Osteocyte (in vitro differentiated cells): ENCODE results near the gene RBM48. TPM values are rescaled to one million over a fixed set of nuclear protein-coding genes. Genes with fewer than 3 reads are reported as not detected.

Source experiments
- DNase-seq: peaks from one replicate; pipeline ENCODE4 v3.0.0; 2021; ENCODE audit warnings: mixed read lengths; ENCODE audit not compliant: unreplicated experiment; ENCODE audit errors: extremely low spot score
- H3K27ac Mint-ChIP-seq: one replicate; pipeline ENCODE4 v1.8.0; 2021; ENCODE audit warnings: mild to moderate bottlenecking, mixed read lengths; ENCODE audit not compliant: unreplicated experiment
- H3K27me3 Mint-ChIP-seq: one replicate; pipeline ENCODE4 v1.8.0; 2021; ENCODE audit warnings: mixed read lengths; ENCODE audit not compliant: unreplicated experiment
- H3K36me3 Mint-ChIP-seq: one replicate; pipeline ENCODE4 v1.8.0; 2021; ENCODE audit warnings: mixed read lengths; ENCODE audit not compliant: unreplicated experiment
- H3K4me1 Mint-ChIP-seq: one replicate; pipeline ENCODE4 v1.8.0; 2021; ENCODE audit warnings: mixed read lengths; ENCODE audit not compliant: unreplicated experiment
- H3K4me3 Mint-ChIP-seq: one replicate; pipeline ENCODE4 v1.8.0; 2021; ENCODE audit warnings: mild to moderate bottlenecking, moderate library complexity, mixed read lengths; ENCODE audit not compliant: unreplicated experiment
- H3K9me3 Mint-ChIP-seq: one replicate; pipeline ENCODE4 v1.8.0; 2021; ENCODE audit warnings: mixed read lengths; ENCODE audit not compliant: unreplicated experiment
- total RNA-seq: library from RNA; stranded (reverse); gene quantifications from 2 replicates; pipeline ENCODE4 v1.2.1, GENCODE V29; 2021
- TF ChIP-seq, protein P1 (sequence below): fragments of 200-600 bp; sonication (generic); IDR thresholded peaks from 2 replicates; pipeline ENCODE4 v1.5.0; 2021; ENCODE audit warnings: antibody characterized with exemption, mild to moderate bottlenecking, moderate library complexity

RBM48 gene
- total RNA-seq, 1 donor from 2014 or later = 15.5 TPM

DNA sequence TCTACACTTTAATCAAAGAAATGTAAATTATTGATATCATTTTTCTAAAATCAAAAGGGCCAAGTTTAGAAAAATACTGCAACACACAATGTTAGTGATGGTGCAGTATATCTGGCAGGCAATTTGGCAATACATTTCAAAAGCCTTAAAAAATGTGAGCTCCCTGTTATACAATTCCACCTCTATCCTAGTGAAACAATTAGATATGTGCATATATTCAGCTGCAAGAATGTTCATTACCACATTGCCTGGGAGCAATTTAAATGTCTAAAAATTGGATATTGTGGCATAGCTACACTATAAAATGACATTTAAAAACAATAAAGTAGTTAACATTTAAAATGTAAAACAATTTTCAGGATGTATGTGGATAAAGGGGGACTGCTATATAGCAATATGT lies 40.8 kb upstream of the RBM48 start:
- no peak for DNase-seq
- Mint-ChIP-seq H3K9me3 (no peaks in the 10 kb centered on the region), H3K4me3 (no peak overlapping the region), H3K4me1 (no peaks in the 10 kb centered on the region), H3K27me3 (no peaks in the 10 kb centered on the region), H3K36me3 (peaks cover 42% of the 10 kb centered on the region), H3K27ac (no peak overlapping the region)
- TF ChIP-seq, protein P1, sequence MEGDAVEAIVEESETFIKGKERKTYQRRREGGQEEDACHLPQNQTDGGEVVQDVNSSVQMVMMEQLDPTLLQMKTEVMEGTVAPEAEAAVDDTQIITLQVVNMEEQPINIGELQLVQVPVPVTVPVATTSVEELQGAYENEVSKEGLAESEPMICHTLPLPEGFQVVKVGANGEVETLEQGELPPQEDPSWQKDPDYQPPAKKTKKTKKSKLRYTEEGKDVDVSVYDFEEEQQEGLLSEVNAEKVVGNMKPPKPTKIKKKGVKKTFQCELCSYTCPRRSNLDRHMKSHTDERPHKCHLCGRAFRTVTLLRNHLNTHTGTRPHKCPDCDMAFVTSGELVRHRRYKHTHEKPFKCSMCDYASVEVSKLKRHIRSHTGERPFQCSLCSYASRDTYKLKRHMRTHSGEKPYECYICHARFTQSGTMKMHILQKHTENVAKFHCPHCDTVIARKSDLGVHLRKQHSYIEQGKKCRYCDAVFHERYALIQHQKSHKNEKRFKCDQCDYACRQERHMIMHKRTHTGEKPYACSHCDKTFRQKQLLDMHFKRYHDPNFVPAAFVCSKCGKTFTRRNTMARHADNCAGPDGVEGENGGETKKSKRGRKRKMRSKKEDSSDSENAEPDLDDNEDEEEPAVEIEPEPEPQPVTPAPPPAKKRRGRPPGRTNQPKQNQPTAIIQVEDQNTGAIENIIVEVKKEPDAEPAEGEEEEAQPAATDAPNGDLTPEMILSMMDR = no peak

DNA sequence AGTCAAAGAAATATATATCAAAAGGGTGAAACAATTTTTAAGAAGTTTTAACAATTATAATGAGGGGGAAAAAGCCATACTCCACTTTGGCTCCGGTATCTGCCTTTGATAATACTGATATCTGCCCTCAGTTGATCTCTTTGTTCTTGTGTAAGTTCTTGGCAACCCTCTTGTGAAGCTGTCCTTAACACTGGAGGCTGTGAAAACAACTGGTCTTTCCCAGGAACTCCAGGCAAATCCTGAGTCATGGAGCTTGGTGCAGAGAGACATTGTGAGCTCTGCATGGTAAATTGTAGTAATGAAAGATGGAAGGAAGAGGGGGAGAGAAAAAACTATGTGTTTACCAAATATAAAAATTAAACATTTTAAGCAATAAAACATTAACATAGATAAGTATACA lies 39.0 kb upstream of the RBM48 start:
- Mint-ChIP-seq H3K27ac (no peak overlapping the region), H3K4me1 (no peaks in the 10 kb centered on the region), H3K4me3 (no peak overlapping the region), H3K9me3 (no peaks in the 10 kb centered on the region), H3K27me3 (no peaks in the 10 kb centered on the region), H3K36me3 (peaks cover 52% of the 10 kb centered on the region)
- TF ChIP-seq, protein P1 = no peak
- no peak for DNase-seq

DNA sequence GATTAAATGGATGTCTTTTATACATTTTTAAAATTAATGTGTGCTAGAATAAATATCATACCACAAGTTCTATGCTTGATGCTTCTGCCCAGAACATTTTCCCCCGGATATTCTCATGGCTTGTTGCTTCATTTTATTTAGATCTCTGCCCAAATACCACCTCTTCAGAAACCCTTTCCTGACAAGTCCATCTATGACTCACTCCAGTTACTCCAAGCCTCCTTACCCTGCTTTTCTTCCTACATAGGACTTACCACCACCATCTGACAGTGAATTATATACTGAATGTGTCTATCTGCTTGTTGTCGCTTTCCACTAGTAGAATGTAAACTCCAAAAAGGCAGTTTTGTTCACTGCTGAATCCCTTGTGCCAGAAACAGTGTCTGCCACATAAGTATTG lies 31.7 kb upstream of the RBM48 start:
- no peak for DNase-seq
- Mint-ChIP-seq H3K27ac (no peak overlapping the region), H3K9me3 (no peaks in the 10 kb centered on the region), H3K36me3 (peaks cover 48% of the 10 kb centered on the region), H3K4me3 (no peak overlapping the region), H3K27me3 (no peaks in the 10 kb centered on the region), H3K4me1 (no peaks in the 10 kb centered on the region)
- TF ChIP-seq, protein P1 = no peak

DNA sequence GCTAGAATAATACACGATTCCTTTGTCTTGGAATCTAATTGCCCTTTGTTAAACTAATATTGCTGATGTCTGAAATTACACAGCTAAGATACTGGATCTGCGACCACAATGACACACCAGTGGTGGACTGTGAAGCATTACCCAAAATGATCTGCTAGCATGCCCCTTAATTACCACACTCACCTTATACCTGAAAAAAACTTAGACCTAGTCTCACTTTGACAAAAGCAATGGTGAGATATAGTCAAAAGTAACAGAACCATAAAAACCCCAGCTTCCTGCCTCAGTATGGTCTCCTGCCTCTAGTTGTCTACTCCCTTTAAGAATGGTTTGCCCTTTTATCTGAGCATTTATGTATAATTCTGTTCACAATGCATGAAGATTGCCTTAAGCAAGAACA lies 30.0 kb upstream of the RBM48 start:
- Mint-ChIP-seq H3K4me1 (no peaks in the 10 kb centered on the region), H3K4me3 (no peak overlapping the region), H3K36me3 (peaks cover 37% of the 10 kb centered on the region)

DNA sequence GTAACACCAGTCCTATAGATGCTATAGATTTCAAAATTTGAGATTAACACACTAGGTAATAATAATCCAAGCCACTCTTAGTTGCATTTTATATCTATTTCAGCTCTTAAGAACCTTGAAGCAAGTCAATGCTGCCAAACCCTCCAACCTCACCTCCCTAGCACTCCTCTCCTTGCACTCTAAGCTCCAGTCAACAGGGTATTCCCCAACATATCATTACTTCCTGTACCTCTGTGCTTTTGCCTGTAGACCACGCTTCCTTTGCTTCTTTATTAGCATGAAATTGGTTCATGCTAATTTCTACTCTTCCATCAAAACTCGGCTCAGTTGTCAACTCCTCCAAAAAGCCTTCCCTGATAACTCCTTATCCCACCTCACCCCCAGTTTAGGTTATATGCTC lies 24.8 kb upstream of the RBM48 start:
- H3K27ac Mint-ChIP-seq = no peak overlapping the region
- H3K27me3 Mint-ChIP-seq = no peaks in the 10 kb centered on the region
- TF ChIP-seq, protein P1 = no peak
- H3K4me3 Mint-ChIP-seq = no peak overlapping the region
- H3K4me1 Mint-ChIP-seq = no peaks in the 10 kb centered on the region
- DNase-seq = no peak
- no peaks in the 10 kb centered on the region for H3K9me3 Mint-ChIP-seq
- peaks cover 43% of the 10 kb centered on the region for H3K36me3 Mint-ChIP-seq

More for the DNA sequence above, 30.0 kb upstream of the RBM48 start:
- Mint-ChIP-seq H3K27me3 (no peaks in the 10 kb centered on the region), H3K9me3 (no peaks in the 10 kb centered on the region), H3K27ac (no peak overlapping the region)
- no peak for DNase-seq
- TF ChIP-seq, protein P1 = no peak
